ENCODE results near the gene AUH.

DNA sequence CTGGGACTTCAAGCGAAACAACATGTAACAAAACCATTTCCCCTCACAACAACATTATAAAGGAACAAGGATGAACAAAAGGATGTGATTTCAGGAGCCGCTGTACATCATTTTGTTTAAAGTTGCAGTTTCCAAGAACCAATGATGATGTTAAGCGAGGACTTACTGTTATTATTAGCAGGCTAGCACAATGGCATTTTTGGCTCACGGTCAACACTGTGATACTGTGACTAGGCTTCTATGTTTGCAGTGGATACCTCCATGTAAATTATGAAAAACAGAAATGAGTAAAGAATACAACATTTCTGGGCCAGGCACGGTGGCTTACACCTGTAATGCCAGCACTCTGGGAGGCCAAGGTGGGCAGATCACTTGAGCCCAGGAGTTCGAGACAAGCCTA lies 113.0 kb downstream of the AUH start:
- TF ChIP-seq, protein P1, sequence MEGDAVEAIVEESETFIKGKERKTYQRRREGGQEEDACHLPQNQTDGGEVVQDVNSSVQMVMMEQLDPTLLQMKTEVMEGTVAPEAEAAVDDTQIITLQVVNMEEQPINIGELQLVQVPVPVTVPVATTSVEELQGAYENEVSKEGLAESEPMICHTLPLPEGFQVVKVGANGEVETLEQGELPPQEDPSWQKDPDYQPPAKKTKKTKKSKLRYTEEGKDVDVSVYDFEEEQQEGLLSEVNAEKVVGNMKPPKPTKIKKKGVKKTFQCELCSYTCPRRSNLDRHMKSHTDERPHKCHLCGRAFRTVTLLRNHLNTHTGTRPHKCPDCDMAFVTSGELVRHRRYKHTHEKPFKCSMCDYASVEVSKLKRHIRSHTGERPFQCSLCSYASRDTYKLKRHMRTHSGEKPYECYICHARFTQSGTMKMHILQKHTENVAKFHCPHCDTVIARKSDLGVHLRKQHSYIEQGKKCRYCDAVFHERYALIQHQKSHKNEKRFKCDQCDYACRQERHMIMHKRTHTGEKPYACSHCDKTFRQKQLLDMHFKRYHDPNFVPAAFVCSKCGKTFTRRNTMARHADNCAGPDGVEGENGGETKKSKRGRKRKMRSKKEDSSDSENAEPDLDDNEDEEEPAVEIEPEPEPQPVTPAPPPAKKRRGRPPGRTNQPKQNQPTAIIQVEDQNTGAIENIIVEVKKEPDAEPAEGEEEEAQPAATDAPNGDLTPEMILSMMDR (IDR thresholded peaks at IDR 0.05 in 2 of 3, conservative IDR thresholded peaks at IDR 0.05 in 1 of 3; ENCODE audit: borderline replicate concordance in 1 of 3, insufficient read depth in 1 of 3, low read depth in 2 of 3, low read length in 2 of 3), result no peak
- TF ChIP-seq, protein P2, sequence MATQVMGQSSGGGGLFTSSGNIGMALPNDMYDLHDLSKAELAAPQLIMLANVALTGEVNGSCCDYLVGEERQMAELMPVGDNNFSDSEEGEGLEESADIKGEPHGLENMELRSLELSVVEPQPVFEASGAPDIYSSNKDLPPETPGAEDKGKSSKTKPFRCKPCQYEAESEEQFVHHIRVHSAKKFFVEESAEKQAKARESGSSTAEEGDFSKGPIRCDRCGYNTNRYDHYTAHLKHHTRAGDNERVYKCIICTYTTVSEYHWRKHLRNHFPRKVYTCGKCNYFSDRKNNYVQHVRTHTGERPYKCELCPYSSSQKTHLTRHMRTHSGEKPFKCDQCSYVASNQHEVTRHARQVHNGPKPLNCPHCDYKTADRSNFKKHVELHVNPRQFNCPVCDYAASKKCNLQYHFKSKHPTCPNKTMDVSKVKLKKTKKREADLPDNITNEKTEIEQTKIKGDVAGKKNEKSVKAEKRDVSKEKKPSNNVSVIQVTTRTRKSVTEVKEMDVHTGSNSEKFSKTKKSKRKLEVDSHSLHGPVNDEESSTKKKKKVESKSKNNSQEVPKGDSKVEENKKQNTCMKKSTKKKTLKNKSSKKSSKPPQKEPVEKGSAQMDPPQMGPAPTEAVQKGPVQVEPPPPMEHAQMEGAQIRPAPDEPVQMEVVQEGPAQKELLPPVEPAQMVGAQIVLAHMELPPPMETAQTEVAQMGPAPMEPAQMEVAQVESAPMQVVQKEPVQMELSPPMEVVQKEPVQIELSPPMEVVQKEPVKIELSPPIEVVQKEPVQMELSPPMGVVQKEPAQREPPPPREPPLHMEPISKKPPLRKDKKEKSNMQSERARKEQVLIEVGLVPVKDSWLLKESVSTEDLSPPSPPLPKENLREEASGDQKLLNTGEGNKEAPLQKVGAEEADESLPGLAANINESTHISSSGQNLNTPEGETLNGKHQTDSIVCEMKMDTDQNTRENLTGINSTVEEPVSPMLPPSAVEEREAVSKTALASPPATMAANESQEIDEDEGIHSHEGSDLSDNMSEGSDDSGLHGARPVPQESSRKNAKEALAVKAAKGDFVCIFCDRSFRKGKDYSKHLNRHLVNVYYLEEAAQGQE (IDR thresholded peaks at IDR 0.05; ENCODE audit: low read depth), result no peak
- TF ChIP-seq YY1 (IDR thresholded peaks at IDR 0.05; ENCODE audit: extremely low read depth, insufficient replicate concordance, low read depth, low read length) (no peak), POLR2A (IDR thresholded peaks at IDR 0.05; ENCODE audit: borderline replicate concordance, extremely low read depth, insufficient read depth, insufficient read length) (no peak), EGR1 (IDR thresholded peaks at IDR 0.05; ENCODE audit: low read depth) (no peak), EZH2 (IDR thresholded peaks at IDR 0.05) (no peak), FOSL1 (IDR thresholded peaks at IDR 0.05; ENCODE audit: low read depth) (no peak)

All from HCT116 (cell line).